Measurements from ENCODE around the gene MLLT10. TPM values are rescaled to one million over a fixed set of nuclear protein-coding genes. Genes with fewer than 3 reads are reported as not detected.

Gene MLLT10
- total RNA-seq, 1 donor from 2014 or later = 71.6 TPM

DNA sequence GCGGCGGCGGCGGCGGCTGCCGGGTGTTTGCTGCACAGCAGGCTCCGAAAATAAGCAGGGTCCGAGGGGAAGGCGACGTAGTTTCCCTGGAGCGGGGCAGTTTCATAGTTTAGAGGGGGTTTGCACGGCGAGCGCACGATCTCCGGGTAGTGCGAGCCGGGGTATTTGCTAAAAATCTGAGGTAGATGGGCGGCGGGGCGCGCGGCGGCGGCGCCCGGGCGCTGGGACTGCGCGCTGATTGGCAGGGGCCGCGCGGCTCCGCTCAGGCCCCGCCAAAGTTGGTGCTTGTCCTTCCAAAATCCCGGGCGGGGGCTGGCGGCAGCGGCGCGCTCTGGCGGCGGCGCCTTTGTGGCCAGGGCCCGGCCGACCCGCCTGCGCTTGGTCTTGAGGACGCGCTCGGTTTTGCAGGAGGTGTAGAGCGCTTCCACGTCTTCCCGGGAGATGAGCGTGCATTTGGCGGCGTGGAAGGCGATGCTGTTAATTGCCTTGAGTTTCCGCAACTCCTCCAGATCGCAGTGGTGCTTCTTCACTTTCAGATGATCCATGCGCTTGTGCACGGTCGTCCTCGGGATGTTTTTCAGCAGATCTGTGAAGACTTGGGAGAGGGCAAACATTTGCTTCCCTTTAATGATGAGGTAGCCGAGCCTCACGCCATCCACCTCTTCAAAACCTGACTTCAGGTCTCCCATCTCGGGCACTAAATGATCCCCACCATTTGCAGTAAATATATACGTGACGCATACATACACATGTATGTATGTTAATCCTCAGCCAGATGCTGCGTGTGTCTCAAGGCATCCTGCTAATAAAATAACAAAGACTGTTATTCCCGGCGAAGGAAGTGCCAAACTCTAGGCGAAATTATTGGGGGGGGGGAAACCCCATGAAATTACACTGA lies 16.6 kb upstream of the MLLT10 start:
- DNase-seq = no peak

DNA sequence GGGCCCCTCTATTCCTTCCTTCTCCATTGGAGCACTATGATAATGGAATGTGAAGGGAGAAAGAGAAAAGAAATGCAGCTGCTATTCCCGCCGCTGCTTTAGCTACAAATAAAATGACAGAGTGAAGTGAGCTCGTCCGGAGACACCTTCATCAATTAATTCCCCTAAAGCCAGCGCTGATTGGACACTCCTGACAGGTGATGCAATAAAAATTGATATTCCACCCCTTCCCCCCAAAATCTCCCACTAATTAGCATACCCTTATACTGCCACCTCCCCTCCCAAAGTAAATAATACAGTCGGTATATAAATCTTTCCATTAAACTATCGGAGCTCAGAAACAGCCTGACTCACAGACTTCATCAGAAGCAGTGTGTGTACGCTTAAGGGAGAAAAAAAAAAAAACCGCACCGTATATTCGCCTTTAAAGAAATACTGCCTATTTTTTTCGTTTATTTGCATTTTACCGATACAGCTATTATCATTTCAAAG lies 15.8 kb upstream of the MLLT10 start:
- DNase-seq = no peak

DNA sequence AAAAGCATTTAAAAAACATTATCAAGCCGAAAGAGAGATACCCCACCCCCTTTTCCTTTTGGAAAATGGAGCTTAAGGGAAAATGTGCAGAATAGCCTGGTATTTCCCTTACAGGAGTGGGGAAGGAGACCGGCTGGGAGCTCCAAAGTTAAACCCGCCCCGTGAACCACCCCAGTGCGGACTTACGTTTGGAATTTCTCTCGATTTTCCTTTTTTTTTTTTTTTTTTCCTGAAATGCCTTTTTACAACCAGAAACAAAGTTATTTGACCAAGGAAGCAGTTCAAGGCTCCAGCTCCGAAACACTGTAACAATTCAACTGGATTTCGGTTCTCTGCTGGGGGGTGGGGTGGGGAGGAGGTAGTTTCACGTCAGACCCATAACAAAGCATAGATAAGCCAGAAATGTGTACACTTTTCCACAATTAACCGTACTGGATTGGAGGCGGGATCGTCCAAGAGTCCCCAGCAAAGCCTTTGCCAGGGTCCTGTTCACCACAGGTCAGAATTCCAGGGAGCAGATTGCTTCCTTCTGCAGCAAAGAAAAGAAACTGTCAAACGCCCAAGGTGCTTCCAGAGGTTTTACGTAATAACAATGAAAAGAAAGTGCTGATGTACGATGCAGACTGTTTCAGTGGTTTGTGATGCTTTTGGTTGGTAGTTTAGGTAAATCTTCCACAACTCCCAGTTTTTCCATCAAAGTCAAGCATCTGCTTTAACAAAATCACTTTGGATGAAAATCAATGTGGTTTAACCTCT lies 15.2 kb upstream of the MLLT10 start:
- no peak for DNase-seq

DNA sequence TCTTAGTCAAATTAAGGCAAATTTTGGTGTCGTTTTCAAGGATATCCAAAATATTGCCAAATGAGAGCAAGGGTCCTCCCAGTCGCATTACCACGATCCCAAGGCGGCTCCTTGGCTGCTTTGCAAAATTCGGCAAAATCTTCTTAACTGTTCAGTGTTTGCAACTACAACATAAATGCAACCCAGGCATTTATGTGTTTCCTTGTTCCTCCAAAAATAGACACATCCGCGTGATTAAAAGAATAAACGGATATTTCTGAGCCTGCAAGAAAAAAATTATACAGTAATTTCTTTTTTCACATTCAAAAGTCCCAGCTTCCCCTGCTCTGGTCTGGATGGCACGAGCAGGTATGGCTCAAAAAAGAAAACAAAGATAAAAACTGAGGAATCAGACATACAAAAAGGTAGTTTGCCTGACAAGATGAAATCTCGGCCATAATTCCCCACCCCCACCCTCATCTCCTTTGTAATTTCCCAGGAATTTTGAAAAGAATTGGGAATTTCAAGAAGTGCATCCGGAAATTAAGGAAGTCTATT lies 14.6 kb upstream of the MLLT10 start:
- no peak for DNase-seq

DNA sequence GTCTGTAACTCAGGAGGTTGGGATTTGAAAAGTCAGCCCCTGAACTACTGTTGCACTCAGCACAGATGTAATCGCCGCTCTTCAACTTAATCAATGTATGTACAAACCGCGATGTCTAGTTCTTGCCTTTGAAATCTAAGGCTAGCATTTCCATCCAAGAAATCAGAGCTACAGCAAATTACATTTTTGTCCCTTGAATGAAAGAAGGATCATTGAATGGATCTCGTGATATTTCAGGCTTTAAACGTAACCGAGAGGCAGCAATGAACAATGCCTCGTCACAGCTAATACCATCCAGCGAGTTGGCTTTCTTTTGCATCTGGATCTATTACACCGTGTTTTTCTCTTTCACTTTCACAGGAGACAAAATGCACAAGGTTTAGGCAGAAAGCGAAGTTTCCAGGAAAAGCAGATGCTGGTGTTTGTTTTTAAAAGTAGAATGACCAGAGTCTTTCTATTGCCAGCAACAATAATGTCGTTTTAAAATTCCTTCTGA lies 14.0 kb upstream of the MLLT10 start:
- DNase-seq = no peak

DNA sequence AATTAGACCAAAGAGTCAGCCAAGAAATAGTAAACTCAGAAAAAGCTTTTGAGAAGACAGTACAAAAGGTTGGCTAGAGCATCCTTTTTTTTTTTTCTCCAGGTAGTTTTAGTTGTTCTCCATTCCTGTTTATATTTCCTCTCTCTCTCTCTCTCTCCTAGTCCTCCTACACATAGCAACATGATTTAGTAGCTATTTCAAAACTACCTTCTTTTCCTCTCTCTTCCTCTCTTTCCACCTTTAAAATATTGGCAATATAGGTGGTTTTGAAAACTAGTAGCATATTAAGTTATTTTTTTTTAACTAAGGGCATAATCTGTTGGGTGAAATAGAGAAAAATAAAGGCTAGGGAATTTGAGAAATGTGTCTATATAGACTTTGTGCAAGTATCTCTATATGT lies 13.5 kb upstream of the MLLT10 start:
- DNase-seq = no peak

DNA sequence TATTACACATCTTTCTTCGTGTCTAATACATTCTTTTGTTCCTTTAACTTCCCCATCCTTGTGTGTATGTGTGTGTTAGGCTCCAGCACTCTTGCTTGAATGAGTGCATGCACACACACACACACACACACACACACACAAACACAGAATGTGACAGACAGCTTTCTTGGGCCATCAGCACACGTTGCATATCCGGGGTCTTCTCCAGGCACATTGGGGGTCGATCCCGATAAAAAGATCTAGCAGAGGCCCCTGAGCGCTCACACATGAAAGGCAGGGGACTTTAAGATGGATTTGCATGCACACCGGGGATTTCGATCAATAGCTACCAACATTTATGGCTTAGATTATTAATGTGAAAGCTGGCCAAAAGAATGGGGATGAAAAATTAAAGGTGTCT lies 13.1 kb upstream of the MLLT10 start:
- DNase-seq = no peak

DNA sequence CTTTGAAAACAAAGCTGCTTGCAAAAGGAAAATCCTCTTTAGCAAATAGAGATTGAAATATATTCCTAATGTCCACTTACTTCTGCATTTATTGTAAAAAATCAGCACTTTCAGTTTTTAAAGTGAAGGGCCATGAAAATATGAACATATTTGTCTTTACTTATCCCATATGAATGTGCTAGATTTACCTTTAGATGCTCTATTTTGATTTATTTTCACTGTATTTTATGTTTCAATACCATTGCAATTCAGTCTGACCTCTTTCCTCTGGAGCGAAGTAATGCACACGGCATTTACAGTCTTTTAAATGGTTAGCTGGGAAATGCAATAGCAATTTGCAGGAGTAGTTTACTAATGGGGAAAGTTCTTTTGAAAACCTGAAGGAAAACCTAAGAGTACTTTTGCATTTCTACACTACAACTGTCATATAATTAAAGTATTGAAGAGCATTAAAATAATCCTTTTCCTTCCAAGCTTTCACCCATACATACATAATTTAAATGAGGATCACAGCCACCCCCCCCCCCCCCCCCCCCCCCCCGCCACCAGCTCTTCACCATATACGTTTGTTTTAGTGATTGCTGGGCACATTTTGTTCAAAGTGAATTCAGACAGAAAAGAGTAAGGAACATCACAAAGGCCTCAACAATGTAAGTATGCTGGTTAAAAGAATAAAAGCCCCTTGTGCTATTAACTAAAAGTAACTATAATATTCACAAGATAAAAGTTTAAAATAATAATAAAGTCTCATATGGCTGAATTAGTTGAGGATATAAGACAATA lies 12.1 kb upstream of the MLLT10 start:
- DNase-seq = no peak

DNA sequence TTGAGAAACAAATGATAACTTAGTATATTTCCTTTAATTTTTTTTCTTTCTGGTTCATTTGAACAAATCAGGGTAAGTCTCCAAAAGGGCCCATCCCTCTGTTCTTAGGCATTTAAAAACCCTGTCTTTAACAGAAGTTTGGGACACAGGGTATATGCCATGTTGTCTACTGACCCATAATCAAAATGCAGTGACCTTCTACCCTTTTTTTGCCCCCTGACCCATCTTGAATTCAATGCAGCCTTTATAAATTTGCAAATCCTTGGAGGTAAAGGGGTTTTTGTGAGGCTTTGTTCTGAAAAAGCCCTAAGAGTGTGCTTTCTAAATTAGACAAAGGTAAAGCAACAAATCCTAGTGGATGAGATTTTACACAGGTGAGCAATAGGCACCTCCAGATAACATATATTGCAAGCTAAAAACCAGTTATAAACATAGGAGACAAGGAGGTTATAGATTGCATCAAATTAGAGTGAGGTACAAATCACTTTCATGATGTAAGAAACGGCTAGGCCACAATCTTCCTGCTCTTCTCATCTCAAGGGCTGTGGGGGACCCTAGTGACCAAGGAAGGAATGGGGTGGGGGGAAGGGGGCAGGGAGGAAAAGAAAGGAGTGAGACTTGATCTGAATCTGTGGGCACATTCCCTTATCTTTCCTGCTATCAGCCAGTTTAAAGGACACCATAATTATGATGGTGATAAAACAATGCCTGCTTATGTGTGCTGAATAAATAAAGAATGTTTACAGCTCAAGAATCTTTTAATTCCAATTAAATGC lies 11.2 kb upstream of the MLLT10 start:
- no peak for DNase-seq

DNA sequence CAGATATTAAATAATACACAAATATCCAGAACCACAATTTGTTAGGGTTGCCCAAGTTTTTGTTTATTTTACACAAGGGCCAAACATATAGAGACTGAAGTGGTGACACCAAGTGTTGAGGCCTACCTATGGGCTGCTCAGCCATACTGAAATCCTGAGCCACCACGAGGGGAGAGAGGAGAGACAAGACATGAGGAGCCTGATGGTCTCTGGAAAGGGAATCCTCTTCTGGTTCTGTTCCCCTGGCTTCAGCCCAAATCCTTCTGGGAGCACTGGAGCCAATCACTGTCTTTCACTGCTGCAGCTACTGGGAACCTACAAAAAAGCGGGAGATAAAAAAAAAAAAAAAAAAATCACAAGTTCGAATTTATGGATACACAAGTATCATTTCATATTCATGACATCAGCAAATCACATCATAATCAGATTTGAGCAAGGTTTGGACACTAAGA lies 10.4 kb upstream of the MLLT10 start:
- DNase-seq = no peak

DNA sequence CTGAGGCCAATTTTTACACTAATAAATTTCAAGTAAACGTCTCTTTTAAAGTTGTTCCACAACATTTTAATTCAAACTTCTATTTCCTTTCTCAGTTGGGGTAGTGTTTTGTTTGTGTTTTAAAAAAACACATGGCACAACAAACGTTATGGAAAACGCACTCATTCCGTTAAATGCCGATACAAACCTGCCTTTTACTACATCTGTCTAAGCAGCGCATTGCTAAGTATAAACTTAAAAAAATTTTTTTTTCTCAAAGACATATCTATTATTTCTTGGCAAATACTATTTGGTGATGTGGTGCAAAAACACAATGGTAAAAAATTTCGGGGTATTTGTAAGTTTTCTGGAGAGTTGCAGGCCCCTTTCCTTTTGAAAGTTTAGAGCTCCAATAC lies 9.9 kb upstream of the MLLT10 start:
- DNase-seq = no peak

DNA sequence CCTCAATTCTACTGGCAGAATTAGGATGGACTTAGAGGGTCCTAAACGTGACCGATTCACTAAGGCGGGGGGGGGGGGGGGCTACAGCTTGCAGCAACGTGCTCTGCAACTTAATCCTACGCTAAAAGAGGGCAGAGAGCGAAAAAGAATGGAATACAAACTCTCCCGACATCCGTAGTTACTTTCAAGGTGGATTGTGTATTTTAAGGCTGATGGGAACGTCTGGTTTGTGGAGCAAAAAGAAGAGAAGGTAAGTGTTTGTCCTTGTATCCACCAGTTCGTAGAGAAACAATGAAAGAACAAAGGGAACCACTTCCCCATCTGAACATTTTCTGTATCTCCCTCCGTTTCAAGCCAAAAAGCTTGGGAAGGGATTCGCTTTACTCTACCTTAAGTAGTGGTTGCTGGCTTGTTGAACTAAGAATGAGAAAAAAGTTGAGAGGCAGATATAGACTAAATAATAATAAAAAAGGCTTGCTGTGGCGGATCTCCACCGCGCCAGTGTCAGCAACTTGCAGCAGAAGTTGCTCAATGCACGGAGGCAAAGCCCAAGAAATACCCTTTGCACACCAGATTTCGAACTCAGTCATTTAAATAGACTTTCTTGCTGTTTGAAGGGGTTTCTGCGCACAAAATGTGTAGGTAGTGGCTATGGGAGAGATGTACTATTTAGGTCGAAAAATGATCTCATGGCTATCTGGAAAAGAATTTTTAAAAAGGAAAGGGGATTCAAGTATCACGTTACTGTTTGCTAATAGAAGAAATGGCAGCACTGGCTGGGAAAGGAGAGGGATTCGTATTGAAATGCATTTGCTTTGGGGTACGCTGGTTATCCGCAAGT lies 9.3 kb upstream of the MLLT10 start:
- no peak for DNase-seq

DNA sequence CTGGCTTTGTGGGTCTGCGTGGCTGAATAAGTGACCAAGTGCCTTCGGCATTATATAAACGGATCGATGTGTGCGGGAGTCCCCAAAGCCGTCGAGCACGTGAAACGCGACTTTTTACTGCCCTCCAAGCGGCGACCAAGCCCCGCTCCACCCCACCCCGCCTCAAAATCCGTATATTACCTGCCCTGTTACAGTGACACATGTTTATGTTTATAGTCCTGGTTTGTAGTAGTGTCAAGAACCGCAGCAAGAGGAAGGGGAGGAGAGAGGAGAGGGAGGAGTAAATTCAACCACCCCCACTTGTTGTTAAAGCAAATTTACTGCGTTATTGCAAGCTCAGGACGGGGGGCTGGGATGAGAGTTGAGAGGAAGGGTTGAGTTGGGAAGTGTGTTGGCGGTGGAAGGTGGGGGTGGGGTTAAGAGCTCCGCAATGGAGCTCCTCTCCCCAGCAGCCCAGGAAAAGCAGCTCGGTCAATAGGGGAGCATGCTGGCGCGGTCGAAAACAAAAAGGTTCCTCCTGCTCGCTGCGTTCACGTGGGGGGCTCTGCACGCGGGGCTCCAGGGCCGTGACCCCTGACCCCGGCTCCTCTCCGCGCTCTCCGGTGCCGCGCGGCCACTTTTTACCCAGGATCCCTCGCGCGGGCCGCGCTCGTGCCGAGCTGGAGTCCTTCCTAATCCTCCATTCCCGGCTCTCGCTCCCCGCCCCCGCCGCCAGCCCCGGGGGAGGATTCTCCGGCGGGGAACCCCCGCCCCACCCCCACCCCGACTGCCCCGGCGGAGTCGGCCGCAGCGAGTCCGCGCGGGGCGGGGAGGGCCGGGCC lies 8.5 kb upstream of the MLLT10 start, which contains the start of gene SKIDA1:
Gene SKIDA1 (minus strand): TSS at position 316 of the 821 bp plus-strand sequence. CDS start 7,860 bp downstream, outside the sequence.
- DNase-seq = peak; percentile 96

DNA sequence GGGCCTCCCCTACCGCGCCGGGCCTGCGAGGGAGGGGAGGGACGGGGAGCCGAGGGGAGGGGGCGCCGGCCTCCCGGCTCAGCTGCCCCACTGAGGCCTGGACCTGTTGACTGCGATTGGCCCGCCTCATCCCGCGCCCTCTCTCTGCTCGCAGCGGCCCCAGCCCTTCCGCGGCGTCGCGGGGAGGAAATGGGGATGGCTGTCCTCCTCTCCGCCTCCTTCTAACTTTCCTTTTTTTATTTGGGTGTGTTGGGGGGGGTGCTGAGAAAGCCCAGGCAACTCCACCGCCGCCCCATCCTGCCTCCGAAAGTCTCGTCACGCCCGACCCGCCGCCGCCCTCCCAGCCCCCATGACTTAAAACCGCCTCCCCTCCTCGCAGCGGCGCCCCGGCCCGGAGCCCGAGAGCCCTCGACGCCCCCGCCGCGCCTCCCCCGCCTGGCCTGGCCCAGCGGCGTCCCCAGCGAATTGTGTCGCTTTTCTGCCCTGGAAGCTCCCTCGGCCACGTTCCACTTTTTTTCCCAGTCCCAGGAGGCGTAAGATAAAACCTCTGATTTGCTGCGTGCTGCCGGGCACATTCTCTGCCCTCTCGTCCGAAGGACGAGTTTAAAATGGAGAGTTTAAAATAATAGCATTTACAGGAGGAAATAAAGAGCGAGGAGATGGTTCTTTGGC lies 7.7 kb upstream of the MLLT10 start:
- no peak for DNase-seq

DNA sequence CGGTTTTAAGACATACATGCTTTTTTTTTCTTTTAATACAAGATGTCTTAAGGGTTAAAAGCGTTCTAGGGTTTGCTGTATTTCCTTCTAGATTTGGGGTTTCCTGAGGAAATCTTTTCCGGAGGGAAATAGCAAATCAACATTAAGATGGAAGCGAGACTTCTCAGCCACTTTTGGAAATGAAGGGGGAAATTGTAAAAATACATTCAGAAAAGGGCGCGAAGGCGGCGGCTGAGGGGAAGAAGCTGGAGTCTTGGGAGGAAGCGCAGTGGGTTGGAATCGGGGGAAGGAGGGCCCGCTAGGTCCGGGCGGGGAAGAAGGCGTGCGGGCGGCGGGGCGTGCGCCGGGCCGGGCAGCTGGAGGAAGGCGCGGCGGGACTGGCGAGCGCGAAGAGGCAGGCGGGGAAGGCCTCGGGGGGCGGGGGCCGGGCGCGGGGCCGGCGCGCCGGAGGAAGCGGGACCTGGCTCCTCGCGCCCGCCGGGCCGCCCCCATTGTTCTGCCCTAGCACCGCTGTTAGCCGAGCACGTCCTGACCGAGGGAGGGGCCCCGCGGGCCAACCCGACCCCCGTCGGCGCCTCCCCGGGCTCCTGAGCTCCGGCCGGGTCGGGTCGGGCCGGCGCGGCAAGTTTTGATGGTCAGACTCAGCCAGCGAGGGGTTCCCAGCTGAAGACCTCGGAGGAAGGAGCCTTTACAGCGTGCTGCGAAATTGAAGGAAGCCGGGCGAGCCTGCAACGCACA lies 7.0 kb upstream of the MLLT10 start:
- DNase-seq = no peak

DNA sequence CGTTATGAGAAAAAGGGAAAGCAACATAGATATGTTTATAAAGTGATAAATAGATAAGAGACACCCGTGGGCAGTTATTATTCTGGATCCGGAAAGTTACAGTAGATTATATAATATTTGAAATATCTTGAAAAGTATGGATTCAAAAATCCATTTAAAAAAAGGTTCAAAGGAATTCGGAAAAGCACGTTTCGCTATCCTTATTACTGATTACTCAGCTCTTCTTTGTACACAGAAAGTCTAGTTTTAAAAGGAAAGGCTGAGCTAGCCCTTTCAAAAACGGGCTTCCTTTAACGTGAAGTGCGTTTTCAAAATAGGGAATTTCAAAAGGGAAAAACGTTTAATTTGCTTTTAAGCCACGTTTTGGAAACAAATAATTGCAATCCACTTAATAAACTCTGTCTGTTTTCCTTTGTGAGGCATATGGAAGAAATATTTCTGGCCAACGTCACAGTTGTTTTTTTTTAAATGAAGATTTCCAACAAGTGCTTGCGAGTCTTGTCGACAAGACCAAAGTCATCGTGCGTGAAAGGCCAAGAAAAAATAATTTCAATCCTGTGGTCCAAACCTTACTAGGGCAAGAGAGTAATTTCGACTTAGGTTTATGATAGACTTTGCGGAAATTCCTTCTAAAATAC lies 6.3 kb upstream of the MLLT10 start:
- DNase-seq = no peak
